IPS-11a (cell line): ENCODE data around the gene ETS2.

ENCODE experiments used
- H3K4me3 ChIP-seq: one replicate; pipeline ENCODE4 v1.5.1; 2013; ENCODE audit warnings: low read depth, low read length, control low read depth

ETS2 gene

GRCh38 chr21:38858026-38858811 lies 52.5 kb downstream of the ETS2 start:
- no peak overlapping the region for H3K4me3 ChIP-seq

- H3K4me3 ChIP-seq = no peak overlapping the region
Observed at GRCh38 chr21:38858812-38859205, 53.1 kb downstream of the ETS2 start.

DNA sequence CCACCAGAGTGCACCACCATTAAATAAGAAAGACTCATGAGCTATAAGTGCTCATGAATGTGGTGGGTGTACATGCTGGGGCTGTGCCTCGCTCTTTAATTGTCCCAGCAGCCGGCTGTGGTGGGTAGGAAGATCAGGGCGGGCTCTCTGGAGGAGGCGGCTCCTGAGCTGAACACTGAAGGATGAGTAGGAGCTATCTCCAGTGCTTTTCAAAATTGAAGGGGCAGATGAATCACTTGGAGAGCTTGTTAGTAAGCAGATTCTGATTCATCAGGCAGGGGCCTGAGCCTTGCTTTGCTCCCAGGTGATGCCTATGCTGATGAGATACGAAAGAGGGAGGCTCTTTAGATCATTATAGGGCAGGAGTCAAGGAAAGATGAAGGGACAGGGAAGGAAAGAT lies 54.1 kb downstream of the ETS2 start:
- H3K4me3 ChIP-seq = no peak overlapping the region

DNA sequence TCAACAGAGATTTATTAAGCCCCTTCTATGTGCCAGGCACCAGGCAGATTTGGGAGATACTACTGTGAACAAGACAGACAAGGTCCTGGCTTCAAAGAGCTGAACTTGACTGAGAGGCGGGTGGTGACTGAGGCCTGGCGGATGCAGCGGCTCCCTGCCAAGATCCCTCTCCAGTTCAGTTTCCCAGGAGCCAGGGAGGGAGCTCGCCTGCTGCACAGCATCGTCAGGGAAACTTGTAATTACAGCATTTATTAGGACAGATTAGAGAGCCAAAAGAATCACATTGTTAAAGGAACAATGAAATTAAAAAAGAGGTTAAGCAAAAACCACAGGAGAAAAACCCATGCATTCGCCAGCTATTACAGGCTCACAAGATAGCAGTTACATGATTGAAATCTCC lies 55.3 kb downstream of the ETS2 start:
- no peak overlapping the region for H3K4me3 ChIP-seq

GRCh38 chr21:38861989-38862683 lies 56.4 kb downstream of the ETS2 start:
- H3K4me3 ChIP-seq = no peak overlapping the region

- no peak overlapping the region for H3K4me3 ChIP-seq
Observed at GRCh38 chr21:38863291-38863690, 57.6 kb downstream of the ETS2 start.

DNA sequence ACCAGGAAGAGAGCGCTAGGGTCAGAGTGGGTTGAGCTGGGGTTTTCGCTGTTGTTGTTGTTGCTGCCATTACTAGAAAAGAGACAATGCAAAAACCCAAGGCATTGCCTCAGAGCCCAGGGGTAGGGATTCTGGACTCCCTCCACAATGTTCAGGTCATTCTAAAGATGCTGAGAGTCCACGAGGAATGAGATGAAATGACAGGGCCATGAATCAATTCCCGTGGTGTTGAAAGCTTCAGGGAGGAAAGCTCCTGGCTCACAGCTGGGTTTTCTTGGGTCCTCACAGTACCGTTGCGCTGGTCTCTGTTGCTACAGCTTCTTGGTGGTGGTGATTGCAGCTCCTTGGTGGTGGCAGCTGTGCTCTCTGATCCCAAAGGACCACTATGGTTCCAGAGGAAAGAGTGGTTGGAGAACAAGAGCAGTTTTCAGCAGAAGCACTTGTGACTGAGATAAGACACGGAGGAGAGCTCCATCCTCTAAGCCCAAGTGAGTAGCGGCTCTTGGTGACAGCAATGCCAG lies 58.2 kb downstream of the ETS2 start:
- H3K4me3 ChIP-seq = no peak overlapping the region

GRCh38 chr21:38864964-38865363 lies 59.2 kb downstream of the ETS2 start:
- H3K4me3 ChIP-seq = no peak overlapping the region

DNA sequence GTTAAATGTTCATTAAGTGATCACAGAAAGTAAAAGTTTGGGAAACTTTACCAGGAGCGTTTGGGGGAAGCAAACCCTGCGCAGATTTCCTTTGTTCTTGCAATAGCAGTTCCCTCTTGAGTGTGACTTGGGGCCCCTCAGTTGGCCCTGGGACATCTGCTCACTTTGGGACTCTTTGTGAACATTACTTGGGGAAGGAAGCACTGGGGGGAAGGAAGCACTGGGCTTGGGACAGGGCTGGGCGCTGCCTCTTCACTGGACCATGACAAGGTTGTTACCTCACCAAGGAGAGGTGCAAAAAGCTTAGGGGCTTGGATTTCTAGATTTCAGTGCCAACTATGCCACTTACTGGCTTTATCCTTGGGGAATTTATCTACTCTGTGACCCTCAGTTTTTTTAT lies 63.5 kb downstream of the ETS2 start:
- H3K4me3 ChIP-seq = no peak overlapping the region

GRCh38 chr21:38869946-38870345 lies 64.2 kb downstream of the ETS2 start:
- H3K4me3 ChIP-seq = no peak overlapping the region
